ENCODE data around the gene TPCN2.
"Not testable (repeated sequence)": the region's sequence is repeated elsewhere in the genome, so short reads cannot be mapped to it uniquely, and the experiment has no call there.

TPCN2 gene

DNA sequence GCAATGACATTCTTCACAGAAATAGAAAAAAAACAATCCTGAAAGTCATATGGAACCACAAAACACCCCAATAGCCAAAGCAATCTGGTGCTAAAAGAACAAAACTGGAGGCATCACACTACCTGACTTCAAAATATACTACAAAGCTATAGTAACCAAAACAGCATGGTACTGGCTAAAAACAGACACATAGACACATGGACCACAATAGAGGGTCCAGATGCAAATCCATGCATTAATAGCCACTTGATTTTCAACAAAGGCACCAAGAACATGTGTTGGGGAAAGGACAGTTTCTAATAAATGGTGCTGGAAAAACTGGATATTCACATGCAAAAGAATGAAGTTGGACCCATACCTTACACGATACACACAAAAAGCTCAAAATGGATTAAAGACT lies 79.2 kb downstream of the TPCN2 start:
- Histone ChIP-seq H3K4me1 (ENCODE audit: control insufficient read depth, insufficient read depth, low read length, poor library complexity, severe bottlenecking) (peaks cover 14% of the 10 kb centered on the region), H3K9me3 (ENCODE audit: control insufficient read depth, low read length) (no peaks in the 10 kb centered on the region), H3K27ac (ENCODE audit: insufficient read depth, low read length, poor library complexity, severe bottlenecking) (no peak overlapping the region), H3K27me3 (replicated peaks; ENCODE audit: control insufficient read depth, insufficient read depth, low read length, poor library complexity, severe bottlenecking) (no peaks in the 10 kb centered on the region), H3K4me3 (ENCODE audit: insufficient read depth, low read depth, low read length, poor library complexity, severe bottlenecking) (no peak overlapping the region), H3K36me3 (ENCODE audit: control insufficient read depth, insufficient read depth, low read length) (no peaks in the 10 kb centered on the region)
- DNase-seq: no peak

DNA sequence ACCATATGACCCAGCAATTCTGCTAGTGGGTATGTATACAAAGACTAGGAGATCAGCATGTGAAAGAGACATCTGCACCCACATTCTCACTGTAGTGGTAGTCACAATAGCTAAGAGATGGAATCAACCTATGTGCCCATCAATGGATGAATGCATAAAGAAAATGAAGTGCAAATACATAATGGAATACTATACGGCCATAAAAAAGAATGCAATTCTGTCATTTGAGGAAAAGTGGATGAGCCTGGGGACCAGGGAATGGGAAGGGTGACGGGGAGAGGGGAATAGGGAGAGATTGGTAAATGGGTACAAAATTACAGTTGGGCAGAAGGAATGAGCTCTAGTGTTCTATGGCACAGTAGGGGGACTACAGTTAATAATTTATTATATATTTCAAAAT lies 80.3 kb downstream of the TPCN2 start:
- Histone ChIP-seq H3K36me3 (ENCODE audit: control insufficient read depth, insufficient read depth, low read length) (no peaks in the 10 kb centered on the region), H3K4me3 (ENCODE audit: insufficient read depth, low read depth, low read length, poor library complexity, severe bottlenecking) (no peak overlapping the region), H3K27me3 (replicated peaks; ENCODE audit: control insufficient read depth, insufficient read depth, low read length, poor library complexity, severe bottlenecking) (no peaks in the 10 kb centered on the region), H3K4me1 (ENCODE audit: control insufficient read depth, insufficient read depth, low read length, poor library complexity, severe bottlenecking) (peaks cover 2% of the 10 kb centered on the region), H3K27ac (ENCODE audit: insufficient read depth, low read length, poor library complexity, severe bottlenecking) (no peak overlapping the region), H3K9me3 (ENCODE audit: control insufficient read depth, low read length) (no peaks in the 10 kb centered on the region)
- no peak for DNase-seq

DNA sequence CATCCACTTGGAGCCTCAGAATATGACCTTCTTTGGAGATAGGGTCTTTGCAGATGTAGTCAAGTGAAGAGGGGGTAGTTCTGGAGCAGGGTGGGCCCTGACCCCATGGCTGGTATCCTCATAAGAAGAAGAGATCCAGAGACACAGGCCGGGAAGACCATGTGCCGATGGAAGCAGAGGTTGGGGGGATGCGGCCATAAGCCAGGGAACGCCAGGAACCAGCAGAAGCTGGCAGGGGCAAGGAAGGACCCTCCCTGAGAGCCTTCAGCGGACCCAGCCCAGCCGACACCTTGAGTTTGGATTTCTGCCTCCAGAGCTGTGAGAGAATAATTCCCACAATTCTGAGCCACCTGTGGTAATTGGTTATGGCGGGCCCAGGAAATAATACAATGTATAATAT lies 80.9 kb downstream of the TPCN2 start:
- DNase-seq: no peak
- no peaks in the 10 kb centered on the region for H3K36me3 ChIP-seq (ENCODE audit: control insufficient read depth, insufficient read depth, low read length)
- no peaks in the 10 kb centered on the region for H3K9me3 ChIP-seq (ENCODE audit: control insufficient read depth, low read length)
- H3K27me3 ChIP-seq (replicated peaks; ENCODE audit: control insufficient read depth, insufficient read depth, low read length, poor library complexity, severe bottlenecking): no peaks in the 10 kb centered on the region
- no peaks in the 10 kb centered on the region for H3K4me1 ChIP-seq (ENCODE audit: control insufficient read depth, insufficient read depth, low read length, poor library complexity, severe bottlenecking)
- H3K4me3 ChIP-seq (ENCODE audit: insufficient read depth, low read depth, low read length, poor library complexity, severe bottlenecking): no peak overlapping the region
- H3K27ac ChIP-seq (ENCODE audit: insufficient read depth, low read length, poor library complexity, severe bottlenecking): no peak overlapping the region

DNA sequence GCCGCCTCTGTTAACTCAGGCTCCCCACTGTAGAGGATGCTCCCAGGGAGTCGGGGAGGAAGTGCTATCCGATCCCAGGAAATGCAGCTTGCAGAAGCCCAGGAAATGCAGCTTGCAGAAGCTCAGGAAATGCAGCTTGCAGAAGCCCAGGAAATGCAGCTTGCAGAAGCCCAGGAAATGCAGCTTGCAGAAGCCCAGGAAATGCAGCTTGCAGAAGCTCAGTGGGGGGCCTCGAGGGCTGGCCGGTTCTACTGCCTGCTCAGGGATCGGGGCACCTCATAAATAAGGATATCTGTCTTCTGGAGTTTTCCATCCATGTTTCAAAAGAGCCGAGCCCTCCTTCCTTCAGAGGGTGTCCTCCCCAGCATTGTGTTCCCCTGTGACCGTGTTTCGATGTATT lies 81.9 kb downstream of the TPCN2 start:
- Histone ChIP-seq H3K4me3 (ENCODE audit: insufficient read depth, low read depth, low read length, poor library complexity, severe bottlenecking) (no peak overlapping the region), H3K27me3 (replicated peaks; ENCODE audit: control insufficient read depth, insufficient read depth, low read length, poor library complexity, severe bottlenecking) (no peaks in the 10 kb centered on the region), H3K4me1 (ENCODE audit: control insufficient read depth, insufficient read depth, low read length, poor library complexity, severe bottlenecking) (no peaks in the 10 kb centered on the region), H3K9me3 (ENCODE audit: control insufficient read depth, low read length) (no peaks in the 10 kb centered on the region), H3K27ac (ENCODE audit: insufficient read depth, low read length, poor library complexity, severe bottlenecking) (no peak overlapping the region), H3K36me3 (ENCODE audit: control insufficient read depth, insufficient read depth, low read length) (no peaks in the 10 kb centered on the region)
- no peak for DNase-seq

DNA sequence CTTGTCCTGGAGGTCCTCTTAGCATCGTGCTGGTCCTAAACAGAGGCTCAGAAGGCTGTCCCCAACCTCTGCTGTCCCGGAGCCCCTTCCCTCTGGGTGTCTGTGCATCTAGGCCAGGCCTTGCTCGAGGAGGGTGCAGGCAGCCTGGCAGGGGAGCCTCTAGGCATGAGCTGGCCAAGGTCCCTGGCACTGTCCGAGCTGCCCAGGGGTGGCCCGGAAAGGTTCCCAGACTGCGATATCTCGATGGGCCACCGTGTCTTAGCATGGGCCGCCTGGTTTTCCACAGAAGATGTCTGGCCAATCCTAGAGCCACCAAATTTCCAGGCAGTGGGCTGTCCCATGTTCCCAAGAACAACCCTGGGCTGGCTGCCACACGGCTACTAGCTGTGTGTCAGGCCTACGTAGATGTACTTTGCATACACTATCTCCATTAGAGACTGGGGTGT lies 82.4 kb downstream of the TPCN2 start:
- H3K9me3 ChIP-seq (ENCODE audit: control insufficient read depth, low read length): no peaks in the 10 kb centered on the region
- no peak overlapping the region for H3K27ac ChIP-seq (ENCODE audit: insufficient read depth, low read length, poor library complexity, severe bottlenecking)
- H3K4me1 ChIP-seq (ENCODE audit: control insufficient read depth, insufficient read depth, low read length, poor library complexity, severe bottlenecking): no peaks in the 10 kb centered on the region
- H3K27me3 ChIP-seq (replicated peaks; ENCODE audit: control insufficient read depth, insufficient read depth, low read length, poor library complexity, severe bottlenecking): no peaks in the 10 kb centered on the region
- DNase-seq: no peak
- H3K36me3 ChIP-seq (ENCODE audit: control insufficient read depth, insufficient read depth, low read length): no peaks in the 10 kb centered on the region
- no peak overlapping the region for H3K4me3 ChIP-seq (ENCODE audit: insufficient read depth, low read depth, low read length, poor library complexity, severe bottlenecking)

DNA sequence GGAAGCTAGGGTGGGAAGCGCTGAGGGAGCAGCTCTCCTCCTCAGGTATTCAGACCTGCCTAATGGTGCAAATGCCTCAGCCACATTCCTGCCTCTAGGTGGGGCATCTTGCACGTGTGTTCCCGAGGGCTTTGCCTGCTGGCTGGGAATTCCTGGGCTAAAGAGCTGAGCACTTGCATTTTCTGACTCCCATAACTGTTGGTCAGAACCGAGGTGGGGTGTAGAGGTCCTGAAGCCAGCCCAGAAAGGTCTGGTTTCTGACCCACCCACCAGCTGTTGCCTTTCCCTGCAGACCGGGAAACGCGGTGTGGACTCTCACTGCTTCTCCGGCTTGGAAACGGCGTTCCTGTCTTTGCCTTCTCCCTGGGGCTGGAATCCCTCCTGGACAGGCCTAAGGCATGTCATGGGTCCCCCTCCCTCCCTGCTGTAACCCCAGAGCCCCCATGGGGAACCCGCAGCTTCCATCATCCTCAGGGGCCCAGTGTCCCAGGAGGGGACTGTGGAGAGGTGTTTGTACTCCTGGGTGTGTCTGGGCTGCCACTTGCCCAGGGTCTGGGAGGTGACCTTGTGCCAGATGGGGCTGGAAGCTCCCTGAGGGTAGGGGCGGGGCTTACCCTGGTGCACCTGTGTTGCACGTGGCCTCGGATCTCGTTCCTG lies 83.0 kb downstream of the TPCN2 start:
- H3K4me3 ChIP-seq (ENCODE audit: insufficient read depth, low read depth, low read length, poor library complexity, severe bottlenecking): no peak overlapping the region
- no peaks in the 10 kb centered on the region for H3K4me1 ChIP-seq (ENCODE audit: control insufficient read depth, insufficient read depth, low read length, poor library complexity, severe bottlenecking)
- no peaks in the 10 kb centered on the region for H3K9me3 ChIP-seq (ENCODE audit: control insufficient read depth, low read length)
- no peaks in the 10 kb centered on the region for H3K27me3 ChIP-seq (replicated peaks; ENCODE audit: control insufficient read depth, insufficient read depth, low read length, poor library complexity, severe bottlenecking)
- DNase-seq: no peak
- H3K36me3 ChIP-seq (ENCODE audit: control insufficient read depth, insufficient read depth, low read length): no peaks in the 10 kb centered on the region
- H3K27ac ChIP-seq (ENCODE audit: insufficient read depth, low read length, poor library complexity, severe bottlenecking): no peak overlapping the region

DNA sequence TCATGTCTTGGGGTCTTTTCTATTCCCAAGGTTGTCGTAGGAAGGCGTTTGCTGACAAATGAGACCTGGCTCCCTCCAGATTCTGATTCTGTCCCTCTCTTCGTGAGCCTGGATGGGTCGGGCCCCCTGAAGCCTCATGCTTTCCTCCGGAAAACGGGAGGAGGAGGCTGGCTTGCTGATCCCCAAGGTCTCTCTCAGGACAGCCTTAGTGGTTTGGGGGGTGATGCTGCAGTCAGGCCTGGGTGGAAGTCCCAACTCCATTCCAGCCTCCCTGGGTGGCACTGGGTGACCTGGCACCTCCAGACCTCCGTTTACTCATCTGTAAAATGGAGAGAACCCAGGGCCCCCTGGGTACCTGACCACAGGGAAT lies 83.6 kb downstream of the TPCN2 start:
- no peaks in the 10 kb centered on the region for H3K9me3 ChIP-seq (ENCODE audit: control insufficient read depth, low read length)
- H3K36me3 ChIP-seq (ENCODE audit: control insufficient read depth, insufficient read depth, low read length): no peaks in the 10 kb centered on the region
- no peaks in the 10 kb centered on the region for H3K4me1 ChIP-seq (ENCODE audit: control insufficient read depth, insufficient read depth, low read length, poor library complexity, severe bottlenecking)
- no peaks in the 10 kb centered on the region for H3K27me3 ChIP-seq (replicated peaks; ENCODE audit: control insufficient read depth, insufficient read depth, low read length, poor library complexity, severe bottlenecking)
- no peak overlapping the region for H3K27ac ChIP-seq (ENCODE audit: insufficient read depth, low read length, poor library complexity, severe bottlenecking)
- DNase-seq: no peak
- H3K4me3 ChIP-seq (ENCODE audit: insufficient read depth, low read depth, low read length, poor library complexity, severe bottlenecking): no peak overlapping the region

DNA sequence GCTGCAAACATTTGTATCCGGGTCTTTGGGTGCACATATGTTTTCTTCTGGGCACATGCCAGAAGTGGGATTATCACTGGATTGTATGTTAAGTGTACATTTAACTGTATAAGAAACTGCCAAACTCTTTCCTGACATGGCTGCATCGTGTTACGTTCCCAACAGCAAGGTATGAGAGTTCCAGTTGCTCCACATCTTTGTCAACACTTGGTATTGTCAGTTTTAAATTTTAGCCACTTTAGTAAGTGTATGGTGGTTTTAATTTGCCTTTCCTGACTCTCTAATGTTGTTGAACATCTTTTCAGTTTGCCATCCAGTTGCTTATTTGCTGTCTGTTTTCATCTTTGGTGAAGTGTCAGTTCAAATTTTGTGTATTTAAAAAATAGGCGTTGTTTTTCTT lies 84.5 kb downstream of the TPCN2 start:
- H3K4me1 ChIP-seq (ENCODE audit: control insufficient read depth, insufficient read depth, low read length, poor library complexity, severe bottlenecking): no peaks in the 10 kb centered on the region
- H3K27ac ChIP-seq (ENCODE audit: insufficient read depth, low read length, poor library complexity, severe bottlenecking): no peak overlapping the region
- no peak for DNase-seq
- H3K36me3 ChIP-seq (ENCODE audit: control insufficient read depth, insufficient read depth, low read length): no peaks in the 10 kb centered on the region
- H3K27me3 ChIP-seq (replicated peaks; ENCODE audit: control insufficient read depth, insufficient read depth, low read length, poor library complexity, severe bottlenecking): no peaks in the 10 kb centered on the region
- no peaks in the 10 kb centered on the region for H3K9me3 ChIP-seq (ENCODE audit: control insufficient read depth, low read length)
- no peak overlapping the region for H3K4me3 ChIP-seq (ENCODE audit: insufficient read depth, low read depth, low read length, poor library complexity, severe bottlenecking)

DNA sequence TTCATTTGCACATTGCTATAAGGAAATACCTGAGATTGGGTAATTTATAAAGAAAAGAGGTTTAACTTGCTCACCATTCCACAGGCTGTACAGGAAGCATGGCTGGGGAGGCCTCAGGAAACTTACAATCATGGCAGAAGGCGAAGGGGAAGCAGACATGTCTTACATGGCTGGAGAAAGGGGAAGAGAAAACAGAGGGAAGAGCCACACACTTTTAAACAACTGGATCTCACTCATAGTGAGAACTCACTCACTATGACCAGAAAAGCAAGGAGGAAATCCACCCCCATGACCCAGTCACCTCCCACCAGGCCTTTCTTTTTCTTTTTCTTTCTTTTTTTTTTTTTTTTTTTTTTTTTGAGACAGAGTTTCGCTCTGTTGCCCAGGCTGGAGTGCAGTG lies 85.5 kb downstream of the TPCN2 start:
- DNase-seq; H3K36me3 ChIP-seq (ENCODE audit: control insufficient read depth, insufficient read depth, low read length): not testable (repeated sequence)

DNA sequence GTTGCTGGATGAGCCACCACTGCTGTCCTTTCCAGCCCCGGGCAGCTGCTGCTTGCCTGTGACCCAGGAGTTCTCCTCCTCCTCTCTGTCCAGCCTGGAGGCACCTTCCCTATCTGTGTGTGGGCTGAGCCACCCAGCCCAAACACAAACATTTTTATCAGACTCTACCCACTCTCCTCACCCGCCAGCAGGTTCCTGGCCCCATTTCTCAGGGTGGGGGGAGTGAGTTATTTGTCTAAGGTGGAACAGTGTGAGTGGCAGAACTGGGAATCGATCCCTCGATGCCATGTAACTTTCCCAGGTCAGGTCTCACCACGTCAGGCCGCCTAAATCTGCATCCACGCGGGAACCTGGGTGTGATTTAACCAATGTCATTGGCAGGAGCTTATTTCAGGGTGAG lies 86.2 kb downstream of the TPCN2 start:
- Histone ChIP-seq H3K27me3 (replicated peaks; ENCODE audit: control insufficient read depth, insufficient read depth, low read length, poor library complexity, severe bottlenecking) (no peaks in the 10 kb centered on the region), H3K36me3 (ENCODE audit: control insufficient read depth, insufficient read depth, low read length) (no peaks in the 10 kb centered on the region), H3K4me3 (ENCODE audit: insufficient read depth, low read depth, low read length, poor library complexity, severe bottlenecking) (no peak overlapping the region), H3K9me3 (ENCODE audit: control insufficient read depth, low read length) (no peaks in the 10 kb centered on the region), H3K27ac (ENCODE audit: insufficient read depth, low read length, poor library complexity, severe bottlenecking) (no peak overlapping the region), H3K4me1 (ENCODE audit: control insufficient read depth, insufficient read depth, low read length, poor library complexity, severe bottlenecking) (no peaks in the 10 kb centered on the region)
- no peak for DNase-seq

More for the DNA sequence above, 85.5 kb downstream of the TPCN2 start:
- H3K27ac ChIP-seq (ENCODE audit: insufficient read depth, low read length, poor library complexity, severe bottlenecking); H3K9me3 ChIP-seq (ENCODE audit: control insufficient read depth, low read length); H3K27me3 ChIP-seq (replicated peaks; ENCODE audit: control insufficient read depth, insufficient read depth, low read length, poor library complexity, severe bottlenecking); H3K4me1 ChIP-seq (ENCODE audit: control insufficient read depth, insufficient read depth, low read length, poor library complexity, severe bottlenecking); H3K4me3 ChIP-seq (ENCODE audit: insufficient read depth, low read depth, low read length, poor library complexity, severe bottlenecking): not testable (repeated sequence)

All from effector memory CD4-positive, alpha-beta T cell (primary cell).